CD14-positive monocyte (primary cell): ENCODE data around the gene C4orf51. TPM values are rescaled to one million over a fixed set of nuclear protein-coding genes. Genes with fewer than 3 reads are reported as not detected.

Source experiments
- DNase-seq, 3 donors: peaks; one replicate each; pipeline ENCODE4 v3.0.0-alpha.2; 2011 to 2022
- H2AFZ ChIP-seq: 2 replicates; pipeline ENCODE4 v1.6.0; 2012; ENCODE audit warnings: mild to moderate bottlenecking, low read depth, low read length, inconsistent platforms; ENCODE audit not compliant: insufficient read depth, poor library complexity, severe bottlenecking
- H3K27ac ChIP-seq, 2 donors: 1 replicate in 1 of 2; 2 replicates in 1 of 2; pipeline ENCODE4 v1.5.1; 2012 to 2013; ENCODE audit warnings: low read length in 2 of 2, control low read depth in 1 of 2, inconsistent platforms in 1 of 2, low read depth in 1 of 2, mild to moderate bottlenecking in 1 of 2
- H3K27me3 ChIP-seq, 2 donors: one replicate each; pipeline versions ENCODE4 v1.6.0 to v1.6.1; 2011 to 2013; ENCODE audit warnings: low read length in 2 of 2; ENCODE audit not compliant: control insufficient read depth in 2 of 2, insufficient read depth in 2 of 2
- H3K36me3 ChIP-seq, 2 donors: replicated peaks in 1 of 2; 1 replicate in 1 of 2; 2 replicates in 1 of 2; pipeline versions ENCODE4 v1.5.1 to v1.6.1; 2012 to 2013; ENCODE audit warnings: low read length in 2 of 2, control low read depth in 1 of 2, inconsistent platforms in 1 of 2, mild to moderate bottlenecking in 1 of 2; ENCODE audit not compliant: insufficient read depth in 2 of 2, control insufficient read depth in 1 of 2
- H3K4me1 ChIP-seq, 2 donors: 1 replicate in 1 of 2; 2 replicates in 1 of 2; pipeline versions ENCODE4 v1.5.1 to v1.6.1; 2012 to 2013; ENCODE audit warnings: low read length in 2 of 2, control low read depth in 1 of 2, inconsistent platforms in 1 of 2, mild to moderate bottlenecking in 1 of 2, moderate library complexity in 1 of 2; ENCODE audit not compliant: insufficient read depth in 2 of 2, control insufficient read depth in 1 of 2
- H3K4me2 ChIP-seq: replicated peaks from 2 replicates; pipeline ENCODE3; 2012; ENCODE audit warnings: low read length, moderate library complexity, mild to moderate bottlenecking; ENCODE audit not compliant: poor library complexity, severe bottlenecking; ENCODE audit errors: extremely low read depth
- H3K4me3 ChIP-seq, 3 experiments: fragments of 200-600 bp in 1 of 3; sonication (generic) in 1 of 3; replicated peaks in 1 of 3; 1 replicate in 2 of 3; 2 replicates in 1 of 3; pipeline ENCODE4 v1.5.1; 2011 to 2013; ENCODE audit warnings: low read length in 3 of 3, mild to moderate bottlenecking in 3 of 3, control low read depth in 2 of 3, low read depth in 2 of 3, inconsistent platforms in 1 of 3, moderate library complexity in 1 of 3
- H3K79me2 ChIP-seq: 2 replicates; pipeline ENCODE4 v1.6.0; 2012; ENCODE audit warnings: mild to moderate bottlenecking, control low read depth, inconsistent platforms, low read length, moderate library complexity; ENCODE audit not compliant: insufficient read depth
- H3K9ac ChIP-seq: 2 replicates; pipeline ENCODE4 v1.6.0; 2017; ENCODE audit warnings: low read length, mild to moderate bottlenecking; ENCODE audit not compliant: insufficient read depth, poor library complexity, severe bottlenecking
- H3K9me3 ChIP-seq, 2 donors: replicated peaks in 1 of 2; 1 replicate in 1 of 2; 2 replicates in 1 of 2; pipeline versions ENCODE4 v1.5.1 to v1.6.1; 2012 to 2013; ENCODE audit warnings: low read length in 2 of 2, control low read depth in 1 of 2; ENCODE audit not compliant: control insufficient read depth in 1 of 2, insufficient read depth in 1 of 2
- H4K20me1 ChIP-seq: 2 replicates; pipeline ENCODE4 v1.6.0; 2012; ENCODE audit warnings: mild to moderate bottlenecking, low read length, control low read depth, moderate library complexity; ENCODE audit not compliant: insufficient read depth
- H3K27ac Mint-ChIP-seq, 7 donors: one replicate each; pipeline ENCODE4 v1.8.0; 2020; ENCODE audit warnings: mild to moderate bottlenecking in 7 of 7, mixed read lengths in 7 of 7, moderate library complexity in 6 of 7, inconsistent platforms in 2 of 7
- H3K27me3 Mint-ChIP-seq, 3 donors: one replicate each; pipeline ENCODE4 v1.8.0; 2021 to 2022; ENCODE audit warnings: low read depth in 3 of 3, mild to moderate bottlenecking in 3 of 3, mixed read lengths in 3 of 3, moderate library complexity in 3 of 3, inconsistent platforms in 1 of 3
- H3K36me3 Mint-ChIP-seq, 2 donors: one replicate each; pipeline ENCODE4 v1.8.0; 2020; ENCODE audit warnings: mixed read lengths in 2 of 2, inconsistent platforms in 1 of 2, mild to moderate bottlenecking in 1 of 2
- H3K4me1 Mint-ChIP-seq: one replicate; pipeline ENCODE4 v1.8.0; 2020; ENCODE audit warnings: mild to moderate bottlenecking, mixed read lengths
- H3K4me3 Mint-ChIP-seq, 2 donors: one replicate each; pipeline ENCODE4 v1.8.0; 2020; ENCODE audit warnings: mild to moderate bottlenecking in 2 of 2, mixed read lengths in 2 of 2, moderate library complexity in 1 of 2
- H3K9me3 Mint-ChIP-seq, 7 donors: one replicate each; pipeline ENCODE4 v1.8.0; 2020 to 2022; ENCODE audit warnings: mixed read lengths in 7 of 7, mild to moderate bottlenecking in 6 of 7, moderate library complexity in 6 of 7, inconsistent platforms in 2 of 7
- CTCF ChIP-seq: fragments of 200-600 bp; IDR thresholded peaks from one replicate; pipeline ENCODE4 v1.8.0; 2022; ENCODE audit warnings: antibody characterized with exemption, mild to moderate bottlenecking
- WGBS: methylation state at CpG from one replicate; pipeline ENCODE4 v1.1.5; 2013; ENCODE audit warnings: missing lambda C conversion rate; ENCODE audit not compliant: insufficient coverage; 5-methylcytosine and 5-hydroxymethylcytosine counted together
- intact Hi-C, 2 donors: fragments of 100-400 bp; cut with micrococcal nuclease; formaldehyde crosslinking; loops; one replicate each; pipeline versions ENCODE4 v1.15.0 to v1.15.1; 2023
- polyA plus RNA-seq, 3 donors: library from polyadenylated mRNA; depleted of rRNA in 1 of 3; unstranded in 2 of 3; stranded (reverse) in 1 of 3; fragments of 300-500 nt in 2 of 3; fragments of >200 nt in 1 of 3; fragmentation: Illumina TruSeq in 2 of 3; gene quantifications; 1 replicate in 2 of 3; 2 replicates in 1 of 3; pipeline ENCODE4 v1.2.3, GENCODE V29; 2012 to 2021

Gene C4orf51
- polyA plus RNA-seq, 3 donors, result not detected

GRCh38 chr4:145681956-145682355 lies 2.0 kb downstream of the C4orf51 start:
- H2AFZ ChIP-seq, result no peak overlapping the region
- H3K4me2 ChIP-seq, result no peak overlapping the region
- H3K79me2 ChIP-seq, result no peaks in the 10 kb centered on the region
- H3K27me3 Mint-ChIP-seq, result peaks cover 0 to 2% (median 2%) of the 10 kb centered on the region in 3 donors
- intact Hi-C loops, result no loop called here
- H3K27me3 ChIP-seq, result no peaks in the 10 kb centered on the region
- no peak overlapping the region for H3K27ac ChIP-seq
- peaks cover 6 to 14% (median 11%) of the 10 kb centered on the region in 7 donors for H3K9me3 Mint-ChIP-seq
- no peak overlapping the region for H3K27ac Mint-ChIP-seq
- TF ChIP-seq CTCF, result no peak
- H3K36me3 ChIP-seq, result no peaks in the 10 kb centered on the region
- no peak overlapping the region for H3K4me3 Mint-ChIP-seq
- no peaks in the 10 kb centered on the region for H3K4me1 Mint-ChIP-seq
- no peak overlapping the region for H3K4me3 ChIP-seq
- peaks cover 0 to 2% of the 10 kb centered on the region in 2 donors for H3K9me3 ChIP-seq
- no peak for DNase-seq
- no CpG with 5 or more reads among the region's 1 CpG for whole genome bisulfite sequencing
- no peaks in the 10 kb centered on the region for H3K4me1 ChIP-seq
- H3K36me3 Mint-ChIP-seq, result no peaks in the 10 kb centered on the region
- H4K20me1 ChIP-seq, result no peaks in the 10 kb centered on the region
- no peak overlapping the region for H3K9ac ChIP-seq

GRCh38 chr4:145686991-145687390 lies 7.0 kb downstream of the C4orf51 start:
- Mint-ChIP-seq H3K36me3 (no peaks in the 10 kb centered on the region), H3K4me1 (no peaks in the 10 kb centered on the region)
- WGBS, result no CpG with 5 or more reads among the region's 2 CpGs

More at GRCh38 chr4:145686991-145687390, 7.0 kb downstream of the C4orf51 start:
- no peak for DNase-seq
- Histone ChIP-seq H2AFZ (no peak overlapping the region), H3K4me1 (no peaks in the 10 kb centered on the region), H3K4me2 (no peak overlapping the region), H3K27me3 (no peaks in the 10 kb centered on the region), H4K20me1 (no peaks in the 10 kb centered on the region), H3K36me3 (no peaks in the 10 kb centered on the region), H3K79me2 (no peaks in the 10 kb centered on the region), H3K27ac (no peak overlapping the region), H3K9ac (no peak overlapping the region), H3K4me3 (no peak overlapping the region), H3K9me3 (no peaks in the 10 kb centered on the region)
- H3K27ac Mint-ChIP-seq, result peak overlapping the region in 1 of 7 donors; percentile 43
- H3K4me3 Mint-ChIP-seq, result no peak overlapping the region
- no peak for TF ChIP-seq CTCF
- intact Hi-C loops, result no loop called here
- H3K9me3 Mint-ChIP-seq, result peaks cover 0 to 5% (median 1%) of the 10 kb centered on the region in 7 donors
- peaks cover 0 to 4% (median 3%) of the 10 kb centered on the region in 3 donors for H3K27me3 Mint-ChIP-seq
